H1 (cell line): ENCODE data around the gene GOLGA6C. TPM values are rescaled to one million over a fixed set of nuclear protein-coding genes. Genes with fewer than 3 reads are reported as not detected.

Source experiments
- CTCF ChIA-PET: fragments of 300-600 bp; sonication (Branson Sonifier 250); formaldehyde crosslinking; loops from one replicate; lab custom pipeline; 2021; ENCODE audit not compliant: partially characterized antibody; lab: Charles Lee
- POLR2A ChIA-PET: fragments of 300-600 bp; sonication (Branson Sonifier 250); formaldehyde crosslinking; loops from one replicate; lab custom pipeline; 2021; ENCODE audit warnings: inconsistent platforms; ENCODE audit not compliant: partially characterized antibody; lab: Charles Lee
- DNase-seq, 2 experiments: peaks; one replicate each; pipeline versions ENCODE4 v3.0.0 to v3.0.0-alpha.2; 2010 to 2022; ENCODE audit warnings: low spot score in 2 of 2, low read depth in 1 of 2, mixed read lengths in 1 of 2
- FAIRE-seq: peaks from 2 replicates; lab custom pipeline; 2011; peaks lifted over from hg19 to GRCh38; lab: Jason Lieb, UNC
- H2AFZ ChIP-seq: 2 replicates; pipeline ENCODE4 v1.8.1; 2012; ENCODE audit warnings: low read length, inconsistent platforms
- H2AK5ac ChIP-seq: 2 replicates; pipeline ENCODE4 v1.6.1; 2013; ENCODE audit warnings: low read depth, low read length
- H2BK120ac ChIP-seq: replicated peaks from 2 replicates; pipeline ENCODE3; 2013; ENCODE audit warnings: low read depth, low read length, inconsistent platforms
- H2BK12ac ChIP-seq: 2 replicates; pipeline ENCODE4 v1.6.1; 2013; ENCODE audit warnings: low read depth, low read length
- H2BK15ac ChIP-seq: 2 replicates; pipeline ENCODE4 v1.6.1; 2013; ENCODE audit warnings: low read length
- H2BK20ac ChIP-seq: 2 replicates; pipeline ENCODE4 v1.6.1; 2013; ENCODE audit warnings: low read length
- H2BK5ac ChIP-seq: 2 replicates; pipeline ENCODE4 v1.6.1; 2013; ENCODE audit warnings: low read depth, low read length
- H3K14ac ChIP-seq: 2 replicates; pipeline ENCODE4 v1.6.1; 2013; ENCODE audit warnings: inconsistent platforms; ENCODE audit not compliant: insufficient read length
- H3K18ac ChIP-seq: 2 replicates; pipeline ENCODE4 v1.6.1; 2013; ENCODE audit warnings: low read length; ENCODE audit errors: extremely low read depth
- H3K23ac ChIP-seq: 2 replicates; pipeline ENCODE4 v1.6.1; 2013; ENCODE audit warnings: inconsistent platforms; ENCODE audit not compliant: insufficient read length
- H3K23me2 ChIP-seq: 2 replicates; pipeline ENCODE4 v1.6.1; 2013; ENCODE audit warnings: low read depth, low read length
- H3K27ac ChIP-seq: 2 replicates; pipeline ENCODE4 v1.6.1; 2011; ENCODE audit warnings: low read depth, low read length, inconsistent platforms
- H3K27me3 ChIP-seq, 4 experiments: replicated peaks in 1 of 4; 1 replicate in 1 of 4; 2 replicates in 3 of 4; pipeline versions ENCODE4 v1.6.1 to v1.8.1; 2011 to 2013; ENCODE audit warnings: low read length in 3 of 4, mild to moderate bottlenecking in 3 of 4, inconsistent platforms in 2 of 4, mixed read lengths in 2 of 4, moderate library complexity in 1 of 4; ENCODE audit not compliant: control insufficient read depth in 3 of 4, insufficient read depth in 3 of 4; ENCODE audit errors: extremely low read depth in 1 of 4
- H3K36me3 ChIP-seq, 4 experiments: 2 replicates each; pipeline versions ENCODE4 v1.6.1 to v1.8.1; 2011 to 2013; ENCODE audit warnings: mild to moderate bottlenecking in 4 of 4, low read length in 3 of 4, moderate library complexity in 2 of 4, control low read depth in 1 of 4, inconsistent platforms in 1 of 4; ENCODE audit not compliant: insufficient read depth in 4 of 4, control insufficient read depth in 2 of 4
- H3K4ac ChIP-seq: replicated peaks from 2 replicates; pipeline ENCODE3; 2013; ENCODE audit warnings: low read length, low read depth, mixed read lengths, inconsistent platforms; ENCODE audit not compliant: insufficient read length
- H3K4me1 ChIP-seq, 4 experiments: replicated peaks in 1 of 4; 1 replicate in 1 of 4; 2 replicates in 3 of 4; pipeline versions ENCODE4 v1.6.1 to v1.8.1; 2011 to 2013; ENCODE audit warnings: low read length in 3 of 4, inconsistent platforms in 2 of 4, mixed read lengths in 1 of 4; ENCODE audit not compliant: insufficient read depth in 4 of 4, control insufficient read depth in 3 of 4
- H3K4me2 ChIP-seq, 2 experiments: 2 replicates each; pipeline versions ENCODE4 v1.6.1 to v1.8.1; 2011 to 2013; ENCODE audit warnings: low read depth in 2 of 2, low read length in 2 of 2, control low read depth in 1 of 2, inconsistent platforms in 1 of 2, mild to moderate bottlenecking in 1 of 2; ENCODE audit not compliant: insufficient read depth in 1 of 2
- H3K4me3 ChIP-seq, 4 experiments: fragments of 200-600, 300-600 bp in 1 of 4; sonication (generic), shearing (Covaris generic), sonication (Bioruptor Twin) in 1 of 4; 2 replicates each; pipeline versions ENCODE4 v1.5.1 to v1.8.1; 2011 to 2016; ENCODE audit warnings: low read length in 4 of 4, low read depth in 3 of 4, control low read depth in 2 of 4, inconsistent platforms in 2 of 4, mild to moderate bottlenecking in 2 of 4, mixed read lengths in 1 of 4, moderate library complexity in 1 of 4; ENCODE audit not compliant: insufficient read depth in 2 of 4; ENCODE audit errors: extremely low read depth in 1 of 4
- H3K56ac ChIP-seq: replicated peaks from 2 replicates; pipeline ENCODE3; 2013; ENCODE audit warnings: low read depth, mild to moderate bottlenecking, mixed read lengths, low read length, inconsistent platforms; ENCODE audit not compliant: insufficient read length
- H3K79me1 ChIP-seq: 2 replicates; pipeline ENCODE4 v1.6.1; 2013; ENCODE audit warnings: low read depth, low read length, control low read depth
- H3K79me2 ChIP-seq, 2 experiments: 2 replicates each; pipeline versions ENCODE4 v1.6.1 to v1.8.1; 2012 to 2013; ENCODE audit warnings: low read length in 2 of 2, mild to moderate bottlenecking in 2 of 2, inconsistent platforms in 1 of 2; ENCODE audit not compliant: insufficient read depth in 2 of 2, control insufficient read depth in 1 of 2
- H3K9ac ChIP-seq, 4 experiments: replicated peaks in 1 of 4; 1 replicate in 1 of 4; 2 replicates in 3 of 4; pipeline versions ENCODE4 v1.6.1 to v1.8.1; 2011 to 2013; ENCODE audit warnings: low read depth in 3 of 4, low read length in 3 of 4, control low read depth in 2 of 4, mild to moderate bottlenecking in 2 of 4, moderate library complexity in 2 of 4, inconsistent platforms in 1 of 4; ENCODE audit errors: extremely low read depth in 1 of 4
- H3K9me3 ChIP-seq, 2 experiments: 2 replicates each; pipeline versions ENCODE4 v1.6.1 to v1.8.1; 2012 to 2013; ENCODE audit warnings: mild to moderate bottlenecking in 2 of 2, moderate library complexity in 2 of 2, control low read depth in 1 of 2, inconsistent platforms in 1 of 2, low read depth in 1 of 2, low read length in 1 of 2, mixed read lengths in 1 of 2; ENCODE audit not compliant: insufficient read depth in 2 of 2
- H4K20me1 ChIP-seq, 2 experiments: replicated peaks in 1 of 2; 2 replicates each; pipeline versions ENCODE3 to v1.8.1; 2011 to 2013; ENCODE audit warnings: inconsistent platforms in 2 of 2, low read length in 2 of 2, mild to moderate bottlenecking in 1 of 2; ENCODE audit not compliant: insufficient read depth in 2 of 2, control insufficient read depth in 1 of 2
- H4K5ac ChIP-seq: 2 replicates; pipeline ENCODE4 v1.6.1; 2013; ENCODE audit warnings: low read length, low read depth, mixed read lengths, inconsistent platforms; ENCODE audit not compliant: insufficient read length
- H4K8ac ChIP-seq: 2 replicates; pipeline ENCODE4 v1.8.0; 2013; ENCODE audit warnings: mild to moderate bottlenecking, moderate library complexity, low read length, inconsistent platforms; ENCODE audit not compliant: insufficient read depth; ENCODE audit errors: extremely low read depth
- H4K91ac ChIP-seq: replicated peaks from 2 replicates; pipeline ENCODE3; 2013; ENCODE audit warnings: low read length, mixed read lengths, inconsistent platforms; ENCODE audit not compliant: insufficient read length
- CHD1 ChIP-seq: IDR thresholded peaks from 2 replicates; pipeline ENCODE4 v1.6.1; 2012; ENCODE audit warnings: low read depth, low read length, improper control_type of control experiment
- CTCF ChIP-seq, 3 experiments: IDR thresholded peaks; 1 replicate in 2 of 3; 2 replicates in 1 of 3; pipeline versions ENCODE4 v1.5.1 to v1.6.1; 2011; ENCODE audit warnings: low read length in 3 of 3, mild to moderate bottlenecking in 3 of 3, inconsistent platforms in 2 of 3, low read depth in 1 of 3, moderate library complexity in 1 of 3; ENCODE audit not compliant: insufficient read depth in 1 of 3; ENCODE audit errors: control extremely low read depth in 1 of 3
- GTF2F1 ChIP-seq: IDR thresholded peaks from 2 replicates; pipeline ENCODE4 v1.6.1; 2012; ENCODE audit warnings: low read depth, low read length, improper control_type of control experiment, borderline replicate concordance
- HDAC2 ChIP-seq, 2 experiments: fragments of 300-600 bp in 1 of 2; sonication (generic) in 1 of 2; IDR thresholded peaks; 2 replicates each; pipeline ENCODE4 v1.6.1; 2011 to 2012; ENCODE audit warnings: low read depth in 2 of 2, low read length in 2 of 2, mild to moderate bottlenecking in 2 of 2, moderate library complexity in 2 of 2, borderline replicate concordance in 1 of 2, inconsistent platforms in 1 of 2
- JUN ChIP-seq: IDR thresholded peaks from 2 replicates; pipeline ENCODE4 v1.6.1; 2011; ENCODE audit warnings: low read depth, mild to moderate bottlenecking, improper control_type of control experiment, low read length
- POLR2AphosphoS5 ChIP-seq: IDR thresholded peaks from 2 replicates; pipeline ENCODE4 v1.6.1; 2011; ENCODE audit warnings: low read depth, low read length
- POU5F1 ChIP-seq: IDR thresholded peaks from 2 replicates; pipeline ENCODE4 v1.6.1; 2011; ENCODE audit warnings: low read depth, mild to moderate bottlenecking, low read length, moderate library complexity
- SP2 ChIP-seq: IDR thresholded peaks from 2 replicates; pipeline ENCODE4 v1.6.1; 2012; ENCODE audit warnings: mild to moderate bottlenecking, low read length, inconsistent platforms
- WGBS, 2 experiments: shearing (Covaris generic) in 1 of 2; methylation state at CpG; one replicate each; pipeline versions ENCODE4 v1.1.6 to v1.1.7; 2013 to 2015; ENCODE audit warnings: low lambda C conversion rate in 2 of 2, mixed read lengths in 2 of 2, inconsistent platforms in 1 of 2, low coverage in 1 of 2, missing lambda C conversion rate in 1 of 2; ENCODE audit not compliant: insufficient replicate concordance in 2 of 2, insufficient coverage in 1 of 2, insufficient read length in 1 of 2; ENCODE audit errors: extremely low coverage in 1 of 2, missing lambda C conversion rate in 1 of 2; 5-methylcytosine and 5-hydroxymethylcytosine counted together
- polyA plus RNA-seq, 7 experiments: library from polyadenylated mRNA; depleted of rRNA in 3 of 7; stranded (reverse) in 5 of 7; unstranded in 2 of 7; fragments of >200 nt in 5 of 7; fragments of 200-250 nt in 2 of 7; gene quantifications; 1 replicate in 5 of 7; 2 replicates in 1 of 7; 4 replicates in 1 of 7; pipeline versions ENCODE4 v1.2.1 to v1.2.3, GENCODE V29; 2011 to 2013; ENCODE audit warnings: missing spikeins in 2 of 7, mixed read lengths in 2 of 7
- total RNA-seq: library from RNA; stranded (reverse); fragmentation: NEBNext Ultra II Directional; extraction: Animal tissue kit (Norgen Biotek cat#: 25700); gene quantifications from 2 replicates; pipeline ENCODE4 v1.2.1, GENCODE V29; 2021

The GOLGA6C gene
- total and polyA plus RNA-seq, 2 of the 8 experiments (the other 6 are each of a cell fraction or from before 2014, with no cell fraction given): 0.14 to 0.35 TPM

DNA sequence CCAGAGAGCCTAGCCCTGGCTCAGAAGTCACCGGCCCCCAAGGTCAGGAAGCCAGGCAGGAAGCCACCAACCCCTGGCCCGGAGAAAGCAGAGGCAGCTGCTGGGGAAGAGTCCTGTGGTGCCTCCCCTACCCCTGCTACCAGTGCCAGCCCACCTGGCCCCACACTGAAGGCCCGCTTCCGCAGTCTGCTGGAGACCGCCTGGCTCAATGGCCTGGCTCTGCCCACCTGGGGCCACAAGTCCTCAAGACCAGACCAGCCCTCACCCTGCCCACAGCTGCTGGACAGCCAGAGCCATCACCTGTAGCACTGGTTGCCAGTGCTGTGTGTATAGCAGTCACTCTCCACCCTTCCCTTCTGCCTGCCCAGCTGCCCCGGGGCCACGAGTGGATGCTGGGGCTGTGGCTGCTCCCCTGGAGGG lies 47.3 kb upstream of the GOLGA6C start:
- Histone ChIP-seq H3K9me3 (no peaks in the 10 kb centered on the region), H4K91ac (no peak overlapping the region), H2BK5ac (no peak overlapping the region), H3K27me3 (no peaks in the 10 kb centered on the region), H3K36me3 (peaks cover 27 to 49% (median 33%) of the 10 kb centered on the region in 4 experiments; a peak in 7 of 8 replicates), H2BK15ac (no peak overlapping the region), H3K4me2 (no peak overlapping the region), H3K79me1 (peaks cover 5% of the 10 kb centered on the region; the same call in 1 of the 2 replicates), H2BK120ac (no peak overlapping the region), H4K5ac (no peak overlapping the region), H2AFZ (no peak overlapping the region), H4K20me1 (peaks cover 49 to 53% of the 10 kb centered on the region in 2 experiments), H3K23ac (no peak overlapping the region), H3K4me1 (peaks cover 0 to 13% (median 3%) of the 10 kb centered on the region in 4 experiments; a peak in 4 of 7 replicates), H3K4ac (no peak overlapping the region), H2BK12ac (no peak overlapping the region), H3K23me2 (no peaks in the 10 kb centered on the region), H3K27ac (no peak overlapping the region), H3K56ac (no peak overlapping the region), H2BK20ac (no peak overlapping the region), H3K4me3 (no peak overlapping the region), H4K8ac (no peak overlapping the region), H2AK5ac (no peak overlapping the region), H3K9ac (no peak overlapping the region), H3K14ac (no peak overlapping the region), H3K18ac (no peak overlapping the region), H3K79me2 (peaks cover under 1 to 40% of the 10 kb centered on the region in 2 experiments; a peak in 3 of 4 replicates)
- ChIA-PET POLR2A (no interaction called here), CTCF (interaction anchor here (1.6 kb wide), 1 partner anchor 97 kb away, joined by 6 read pairs; no protein-coding TSS in a partner anchor)
- no peak for TF ChIP-seq HDAC2 (IDR thresholded peaks at IDR 0.05; ENCODE audit: borderline replicate concordance in 1 of 2, low read depth in 2 of 2, low read length in 2 of 2)
- no peak for TF ChIP-seq SP2
- no peak for TF ChIP-seq GTF2F1
- TF ChIP-seq JUN: no peak
- no peak for TF ChIP-seq CHD1
- TF ChIP-seq POU5F1: no peak
- TF ChIP-seq POLR2AphosphoS5: no peak
- TF ChIP-seq CTCF (IDR thresholded peaks at IDR 0.05; ENCODE audit: control extremely low read depth in 1 of 3, insufficient read depth in 1 of 3, low read depth in 1 of 3, low read length in 3 of 3): no peak
- 89% methylated on average over 7 of the region's 7 CpGs; no CpG with 5 or more reads in 1 of the 2 experiments for WGBS, 2 experiments
- DNase-seq (no peak), FAIRE-seq (no peak)
